Progenitor cell of endocrine pancreas (in vitro differentiated cells): Measurements from ENCODE around the gene MAD1L1. TPM values are rescaled to one million over a fixed set of nuclear protein-coding genes. Genes with fewer than 3 reads are reported as not detected.

ENCODE experiments used
- DNase-seq: peaks from one replicate; pipeline ENCODE4 v3.0.0; 2021; ENCODE audit warnings: low spot score; ENCODE audit not compliant: unreplicated experiment
- H3K27ac Mint-ChIP-seq: 2 replicates; pipeline ENCODE4 v1.8.0; 2021; ENCODE audit warnings: mild to moderate bottlenecking, moderate library complexity, mixed read lengths
- H3K27me3 Mint-ChIP-seq: 2 replicates; pipeline ENCODE4 v1.8.0; 2021; ENCODE audit warnings: mixed read lengths
- H3K36me3 Mint-ChIP-seq: 2 replicates; pipeline ENCODE4 v1.8.0; 2022; ENCODE audit warnings: mixed read lengths; ENCODE audit not compliant: insufficient read depth
- H3K4me1 Mint-ChIP-seq: 2 replicates; pipeline ENCODE4 v1.8.0; 2021; ENCODE audit warnings: low read depth, mixed read lengths
- H3K4me3 Mint-ChIP-seq: 2 replicates; pipeline ENCODE4 v1.8.0; 2021; ENCODE audit warnings: low read depth, mild to moderate bottlenecking, moderate library complexity, mixed read lengths
- H3K9me3 Mint-ChIP-seq: 2 replicates; pipeline ENCODE4 v1.8.0; 2021; ENCODE audit warnings: low read depth, mixed read lengths
- CTCF ChIP-seq: fragments of 200-600 bp; sonication (generic); IDR thresholded peaks from one replicate; pipeline ENCODE4 v1.5.0; 2021; ENCODE audit warnings: antibody characterized with exemption, mild to moderate bottlenecking; ENCODE audit not compliant: unreplicated experiment
- total RNA-seq: library from RNA; stranded (reverse); gene quantifications from 2 replicates; pipeline ENCODE4 v1.2.1, GENCODE V29; 2021

The MAD1L1 gene
- total RNA-seq, 1 donor from 2014 or later, result 49.8 TPM

- Mint-ChIP-seq H3K27me3 (no peaks in the 10 kb centered on the region), H3K27ac (peak overlapping the region; percentile 41), H3K9me3 (no peaks in the 10 kb centered on the region), H3K4me1 (no peaks in the 10 kb centered on the region), H3K36me3 (peaks cover 1% of the 10 kb centered on the region), H3K4me3 (no peak overlapping the region)
- DNase-seq, result no peak
- TF ChIP-seq CTCF, result no peak
These were observed 337.7 kb downstream of the MAD1L1 start for GRCh38 chr7:1894906-1895663.

- H3K36me3 Mint-ChIP-seq, result peaks cover 1% of the 10 kb centered on the region
- no peak for DNase-seq
- H3K9me3 Mint-ChIP-seq, result no peaks in the 10 kb centered on the region
- H3K27ac Mint-ChIP-seq, result no peak overlapping the region
- no peak for TF ChIP-seq CTCF
- H3K4me3 Mint-ChIP-seq, result no peak overlapping the region
- no peaks in the 10 kb centered on the region for H3K4me1 Mint-ChIP-seq
- H3K27me3 Mint-ChIP-seq, result no peaks in the 10 kb centered on the region
These were observed 338.3 kb downstream of the MAD1L1 start for GRCh38 chr7:1894313-1894900.

- no peaks in the 10 kb centered on the region for H3K27me3 Mint-ChIP-seq
- H3K4me1 Mint-ChIP-seq, result no peaks in the 10 kb centered on the region
- H3K4me3 Mint-ChIP-seq, result no peak overlapping the region
- H3K9me3 Mint-ChIP-seq, result no peaks in the 10 kb centered on the region
- no peak overlapping the region for H3K27ac Mint-ChIP-seq
- no peak for DNase-seq
- TF ChIP-seq CTCF, result no peak
- peaks cover 4% of the 10 kb centered on the region for H3K36me3 Mint-ChIP-seq
These were observed 339.3 kb downstream of the MAD1L1 start for GRCh38 chr7:1893451-1893850.

- H3K27ac Mint-ChIP-seq, result no peak overlapping the region
- DNase-seq, result no peak
These were observed 339.7 kb downstream of the MAD1L1 start for GRCh38 chr7:1893036-1893435.

More at GRCh38 chr7:1893036-1893435, 339.7 kb downstream of the MAD1L1 start:
- no peak for TF ChIP-seq CTCF
- H3K36me3 Mint-ChIP-seq, result peaks cover 6% of the 10 kb centered on the region
- no peaks in the 10 kb centered on the region for H3K27me3 Mint-ChIP-seq
- no peaks in the 10 kb centered on the region for H3K4me1 Mint-ChIP-seq
- H3K4me3 Mint-ChIP-seq, result no peak overlapping the region
- H3K9me3 Mint-ChIP-seq, result no peaks in the 10 kb centered on the region
